GM12878 (cell line): ENCODE measurements around the gene KCTD2. TPM values are rescaled to one million over a fixed set of nuclear protein-coding genes. Genes with fewer than 3 reads are reported as not detected.

ENCODE experiments used
- CREB1 ChIP-seq: IDR thresholded peaks from 2 replicates; pipeline ENCODE4 v1.6.1; 2012; ENCODE audit warnings: low read depth, mild to moderate bottlenecking, inconsistent platforms
- CREM ChIP-seq: IDR thresholded peaks from 2 replicates; pipeline ENCODE4 v1.6.1; 2014; ENCODE audit warnings: antibody characterized with exemption, low read depth
- FOXK2 ChIP-seq: fragments of 450-650 bp; IDR thresholded peaks from 2 replicates; pipeline ENCODE4 v1.6.1; 2017; ENCODE audit warnings: mild to moderate bottlenecking, moderate library complexity
- IKZF1 ChIP-seq: fragments of 450-650 bp; conservative IDR thresholded peaks from 2 replicates; pipeline ENCODE4 v1.6.1; 2017; ENCODE audit warnings: antibody characterized with exemption, mild to moderate bottlenecking
- IRF4 ChIP-seq: IDR thresholded peaks from 2 replicates; pipeline ENCODE4 v1.6.1; 2011; ENCODE audit warnings: low read depth, low read length
- JUNB ChIP-seq: IDR thresholded peaks from 2 replicates; pipeline ENCODE4 v1.6.1; 2016; ENCODE audit warnings: antibody characterized with exemption, mild to moderate bottlenecking
- KAT2A ChIP-seq: conservative IDR thresholded peaks from 2 replicates; pipeline ENCODE4 v1.6.1; 2011; ENCODE audit warnings: low read depth, low read length; ENCODE audit not compliant: control insufficient read depth
- MEF2B ChIP-seq: fragments of 450-650 bp; IDR thresholded peaks from 2 replicates; pipeline ENCODE4 v1.6.1; 2018; ENCODE audit warnings: mild to moderate bottlenecking, moderate library complexity; ENCODE audit not compliant: partially characterized antibody, poor library complexity, severe bottlenecking
- MTA3 ChIP-seq: IDR thresholded peaks from 2 replicates; pipeline ENCODE4 v1.6.1; 2012; ENCODE audit warnings: low read length, inconsistent platforms, borderline replicate concordance
- MXI1 ChIP-seq: fragments of 150-350 bp; IDR thresholded peaks from 2 replicates; pipeline ENCODE4 v1.6.1; 2011; ENCODE audit warnings: low read depth, mild to moderate bottlenecking, inconsistent platforms, low read length, improper control_type of control experiment
- RAD51 ChIP-seq: fragments of 450-650 bp; IDR thresholded peaks from 2 replicates; pipeline ENCODE4 v1.6.1; 2016; ENCODE audit warnings: moderate library complexity, mild to moderate bottlenecking, inconsistent platforms
- RELA ChIP-seq: fragments of 450-650 bp; IDR thresholded peaks from 2 replicates; pipeline ENCODE4 v1.8.0; 2014; ENCODE audit warnings: borderline replicate concordance; ENCODE audit not compliant: partially characterized antibody
- SREBF1 ChIP-seq: IDR thresholded peaks from 2 replicates; pipeline ENCODE4 v1.6.1; 2012; ENCODE audit warnings: mild to moderate bottlenecking, low read length
- SREBF2 ChIP-seq: IDR thresholded peaks from 2 replicates; pipeline ENCODE4 v1.6.1; 2012; ENCODE audit warnings: mild to moderate bottlenecking, low read length
- TBL1XR1 ChIP-seq: IDR thresholded peaks from 2 replicates; pipeline ENCODE4 v1.6.1; 2012; ENCODE audit warnings: low read depth, low read length, improper control_type of control experiment
- ZNF384 ChIP-seq: IDR thresholded peaks from 2 replicates; pipeline ENCODE4 v1.6.1; 2012; ENCODE audit warnings: low read depth, mild to moderate bottlenecking, low read length, improper control_type of control experiment, borderline replicate concordance
- polyA plus RNA-seq, 11 experiments: library from polyadenylated mRNA; depleted of rRNA in 4 of 11; unstranded in 6 of 11; stranded (reverse) in 5 of 11; fragments of >200 nt; fragmentation: Nextera tagmentation in 4 of 11; fragmentation: Illumina TruSeq in 1 of 11; extraction: Ambion mirVana in 4 of 11; extraction: Trizol in 1 of 11; gene quantifications; 1 replicate in 1 of 11; 2 replicates in 10 of 11; pipeline versions ENCODE4 v1.2.1 to v1.2.3, GENCODE V29; 2011 to 2016; ENCODE audit warnings: inconsistent platforms in 2 of 11, missing spikeins in 2 of 11, low read depth in 1 of 11
- total RNA-seq, 4 experiments: library from RNA; depleted of rRNA in 3 of 4; stranded (reverse); fragments of >200 nt in 3 of 4; fragmentation: Illumina TruSeq in 1 of 4; extraction: Trizol in 1 of 4; gene quantifications; 2 replicates each; pipeline versions ENCODE4 v1.2.1 to v1.2.3, GENCODE V29; 2013 to 2021
- TF ChIP-seq, protein P1 (sequence below): IDR thresholded peaks from 2 replicates; pipeline ENCODE4 v1.6.1; 2011; ENCODE audit warnings: borderline replicate concordance, low read depth, mild to moderate bottlenecking, moderate library complexity, mixed read lengths, low read length; ENCODE audit not compliant: insufficient read depth; ENCODE audit errors: extremely low read length
- TF ChIP-seq, protein P2 (sequence below): IDR thresholded peaks from 2 replicates; pipeline ENCODE4 v1.6.1; 2012; ENCODE audit warnings: low read depth, low read length, improper control_type of control experiment
- TF ChIP-seq, protein P3 (sequence below): fragments of 450-650 bp; formaldehyde crosslinking; IDR thresholded peaks from 2 replicates; pipeline ENCODE4 v1.5.0; 2022; ENCODE audit warnings: mild to moderate bottlenecking, missing genetic modification characterization
- TF ChIP-seq, protein P4 (sequence below): IDR thresholded peaks from 2 replicates; pipeline ENCODE4 v1.6.1; 2011; ENCODE audit warnings: low read depth, mild to moderate bottlenecking, low read length, moderate library complexity, borderline replicate concordance; ENCODE audit errors: extremely low read depth
- TF ChIP-seq, protein P5 (sequence below): IDR thresholded peaks from 2 replicates; pipeline ENCODE4 v1.6.1; 2011; ENCODE audit warnings: borderline replicate concordance, low read depth, mild to moderate bottlenecking, moderate library complexity, low read length; ENCODE audit not compliant: insufficient read depth, poor library complexity, severe bottlenecking

KCTD2 gene
- total and polyA plus RNA-seq, 10 of the 15 experiments (the other 5 are each of a cell fraction or from before 2014, with no cell fraction given), result 1.5 to 27.5 (median 13.7) TPM

DNA sequence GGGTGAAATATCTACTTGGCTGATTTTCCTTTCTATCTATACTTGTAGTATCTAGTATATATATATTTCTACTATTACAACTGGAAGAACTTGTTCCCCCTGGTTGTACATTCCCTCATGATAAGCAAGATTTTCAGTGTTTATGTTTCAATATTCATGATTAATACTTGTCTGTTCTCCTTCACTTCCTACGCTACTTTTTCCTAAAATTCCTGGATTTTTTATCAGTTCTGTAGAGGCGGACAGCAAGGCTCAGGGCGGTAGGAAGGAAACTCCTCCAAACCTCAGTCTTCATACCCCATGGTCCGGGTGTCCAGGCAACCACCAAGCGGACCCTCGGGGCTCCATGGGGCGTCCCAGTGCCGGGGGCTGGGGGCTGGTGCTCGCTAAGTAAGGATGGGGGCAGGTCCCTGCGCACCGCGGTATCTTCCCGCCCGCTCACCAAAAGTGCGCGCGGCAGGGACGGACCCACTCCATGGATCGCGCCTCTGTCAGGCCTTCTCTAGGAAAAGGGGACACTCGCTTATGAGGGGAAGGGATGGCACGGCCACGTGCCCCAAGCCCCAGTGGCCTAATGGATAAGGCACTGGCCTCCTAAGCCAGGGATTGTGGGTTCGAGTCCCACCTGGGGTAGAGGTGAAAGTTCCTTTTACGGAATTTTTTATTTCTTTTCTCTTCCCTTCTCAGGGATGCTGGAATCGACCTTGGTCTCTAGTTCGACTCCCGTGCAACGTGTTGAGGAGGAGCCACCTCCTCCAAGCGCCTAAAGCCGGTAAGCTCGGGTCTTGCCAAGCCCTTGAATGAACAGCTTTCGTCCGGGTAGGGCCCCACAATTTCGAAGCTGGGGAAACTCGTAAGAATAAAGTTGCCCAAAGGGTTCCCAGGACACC lies 13.4 kb upstream of the KCTD2 start (continued):
- TF ChIP-seq, protein P1, sequence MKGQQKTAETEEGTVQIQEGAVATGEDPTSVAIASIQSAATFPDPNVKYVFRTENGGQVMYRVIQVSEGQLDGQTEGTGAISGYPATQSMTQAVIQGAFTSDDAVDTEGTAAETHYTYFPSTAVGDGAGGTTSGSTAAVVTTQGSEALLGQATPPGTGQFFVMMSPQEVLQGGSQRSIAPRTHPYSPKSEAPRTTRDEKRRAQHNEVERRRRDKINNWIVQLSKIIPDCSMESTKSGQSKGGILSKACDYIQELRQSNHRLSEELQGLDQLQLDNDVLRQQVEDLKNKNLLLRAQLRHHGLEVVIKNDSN, result peak; percentile 67
- TF ChIP-seq RAD51 (peak; percentile 78), SREBF2 (peak; percentile 96), TBL1XR1 (peak; percentile 96), JUNB (0 out of 2 replicates have a peak, but pooled peaks have one; percentile 8), RELA (peak; percentile 78), MEF2B (peak; percentile 11), IKZF1 (peak; percentile 85), IRF4 (0 out of 2 replicates have a peak, but pooled peaks have one; percentile 26), MXI1 (peak; percentile 59; the same call in 1 of the 2 replicates), ZNF384 (no peak), SREBF1 (no peak), CREB1 (peak; percentile 70; the same call in 1 of the 2 replicates), KAT2A (no peak), MTA3 (no peak), CREM (peak; percentile 70; the same call in 1 of the 2 replicates), FOXK2 (peak; percentile 4; the same call in 1 of the 2 replicates)
- TF ChIP-seq, protein P2, sequence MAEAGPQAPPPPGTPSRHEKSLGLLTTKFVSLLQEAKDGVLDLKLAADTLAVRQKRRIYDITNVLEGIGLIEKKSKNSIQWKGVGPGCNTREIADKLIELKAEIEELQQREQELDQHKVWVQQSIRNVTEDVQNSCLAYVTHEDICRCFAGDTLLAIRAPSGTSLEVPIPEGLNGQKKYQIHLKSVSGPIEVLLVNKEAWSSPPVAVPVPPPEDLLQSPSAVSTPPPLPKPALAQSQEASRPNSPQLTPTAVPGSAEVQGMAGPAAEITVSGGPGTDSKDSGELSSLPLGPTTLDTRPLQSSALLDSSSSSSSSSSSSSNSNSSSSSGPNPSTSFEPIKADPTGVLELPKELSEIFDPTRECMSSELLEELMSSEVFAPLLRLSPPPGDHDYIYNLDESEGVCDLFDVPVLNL, result no peak
- TF ChIP-seq, protein P3, sequence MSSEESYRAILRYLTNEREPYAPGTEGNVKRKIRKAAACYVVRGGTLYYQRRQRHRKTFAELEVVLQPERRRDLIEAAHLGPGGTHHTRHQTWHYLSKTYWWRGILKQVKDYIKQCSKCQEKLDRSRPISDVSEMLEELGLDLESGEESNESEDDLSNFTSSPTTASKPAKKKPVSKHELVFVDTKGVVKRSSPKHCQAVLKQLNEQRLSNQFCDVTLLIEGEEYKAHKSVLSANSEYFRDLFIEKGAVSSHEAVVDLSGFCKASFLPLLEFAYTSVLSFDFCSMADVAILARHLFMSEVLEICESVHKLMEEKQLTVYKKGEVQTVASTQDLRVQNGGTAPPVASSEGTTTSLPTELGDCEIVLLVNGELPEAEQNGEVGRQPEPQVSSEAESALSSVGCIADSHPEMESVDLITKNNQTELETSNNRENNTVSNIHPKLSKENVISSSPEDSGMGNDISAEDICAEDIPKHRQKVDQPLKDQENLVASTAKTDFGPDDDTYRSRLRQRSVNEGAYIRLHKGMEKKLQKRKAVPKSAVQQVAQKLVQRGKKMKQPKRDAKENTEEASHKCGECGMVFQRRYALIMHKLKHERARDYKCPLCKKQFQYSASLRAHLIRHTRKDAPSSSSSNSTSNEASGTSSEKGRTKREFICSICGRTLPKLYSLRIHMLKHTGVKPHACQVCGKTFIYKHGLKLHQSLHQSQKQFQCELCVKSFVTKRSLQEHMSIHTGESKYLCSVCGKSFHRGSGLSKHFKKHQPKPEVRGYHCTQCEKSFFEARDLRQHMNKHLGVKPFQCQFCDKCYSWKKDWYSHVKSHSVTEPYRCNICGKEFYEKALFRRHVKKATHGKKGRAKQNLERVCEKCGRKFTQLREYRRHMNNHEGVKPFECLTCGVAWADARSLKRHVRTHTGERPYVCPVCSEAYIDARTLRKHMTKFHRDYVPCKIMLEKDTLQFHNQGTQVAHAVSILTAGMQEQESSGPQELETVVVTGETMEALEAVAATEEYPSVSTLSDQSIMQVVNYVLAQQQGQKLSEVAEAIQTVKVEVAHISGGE (CRISPR knock-in tag), result no peak
- TF ChIP-seq, protein P4, sequence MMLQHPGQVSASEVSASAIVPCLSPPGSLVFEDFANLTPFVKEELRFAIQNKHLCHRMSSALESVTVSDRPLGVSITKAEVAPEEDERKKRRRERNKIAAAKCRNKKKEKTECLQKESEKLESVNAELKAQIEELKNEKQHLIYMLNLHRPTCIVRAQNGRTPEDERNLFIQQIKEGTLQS, result no peak
- TF ChIP-seq, protein P5, sequence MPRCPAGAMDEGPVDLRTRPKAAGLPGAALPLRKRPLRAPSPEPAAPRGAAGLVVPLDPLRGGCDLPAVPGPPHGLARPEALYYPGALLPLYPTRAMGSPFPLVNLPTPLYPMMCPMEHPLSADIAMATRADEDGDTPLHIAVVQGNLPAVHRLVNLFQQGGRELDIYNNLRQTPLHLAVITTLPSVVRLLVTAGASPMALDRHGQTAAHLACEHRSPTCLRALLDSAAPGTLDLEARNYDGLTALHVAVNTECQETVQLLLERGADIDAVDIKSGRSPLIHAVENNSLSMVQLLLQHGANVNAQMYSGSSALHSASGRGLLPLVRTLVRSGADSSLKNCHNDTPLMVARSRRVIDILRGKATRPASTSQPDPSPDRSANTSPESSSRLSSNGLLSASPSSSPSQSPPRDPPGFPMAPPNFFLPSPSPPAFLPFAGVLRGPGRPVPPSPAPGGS, result no peak
